ENCODE measurements around the gene PKD1.
"Not testable (repeated sequence)": the region's sequence is repeated elsewhere in the genome, so short reads cannot be mapped to it uniquely, and the experiment has no call there.

Gene PKD1

GRCh38 chr16:2150418-2151187 is 14.9 kb upstream of the PKD1 start:
- DNase-seq (ENCODE audit: low read depth in 2 of 2), result no peak

- no peak for DNase-seq (ENCODE audit: low read depth in 2 of 2)
Observed at GRCh38 chr16:2149630-2150417, 14.1 kb upstream of the PKD1 start.

GRCh38 chr16:2148714-2149629 is 13.3 kb upstream of the PKD1 start:
- no peak for DNase-seq (ENCODE audit: low read depth in 2 of 2)

DNA sequence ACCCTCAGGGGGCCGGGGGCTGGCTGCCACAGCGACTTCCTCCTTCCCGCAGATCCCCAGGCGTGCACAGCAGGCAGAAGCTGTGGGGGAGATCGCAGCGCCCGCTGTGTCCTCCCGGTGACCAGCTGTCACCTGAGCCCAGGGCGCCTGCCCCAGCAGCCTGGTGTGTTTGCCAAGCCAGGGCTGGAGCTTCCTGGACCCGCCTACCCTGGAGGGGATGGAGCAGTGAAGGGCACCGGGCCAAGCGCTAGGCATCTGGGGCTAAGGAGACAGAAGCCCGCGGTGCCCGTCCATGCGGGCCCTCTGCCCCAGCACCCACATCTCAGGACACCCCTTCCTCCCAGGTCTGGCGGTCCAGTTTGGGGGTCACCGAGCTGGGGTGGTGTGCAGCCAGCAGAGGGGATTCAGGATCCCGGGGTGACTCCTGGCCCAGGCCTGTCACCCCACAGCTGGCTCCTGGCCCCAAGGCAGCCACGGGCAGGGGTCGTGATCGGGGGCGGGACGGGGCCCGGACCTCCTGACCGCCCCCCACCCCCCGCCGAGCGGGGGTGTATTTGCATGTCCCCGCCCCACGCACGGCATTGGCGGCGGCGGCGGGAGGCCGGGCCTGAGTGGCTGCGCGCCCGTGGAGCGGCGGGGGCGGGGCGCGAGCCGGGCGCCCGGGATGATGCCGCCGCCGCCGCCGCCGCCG is 12.4 kb upstream of the PKD1 start, which contains the start of gene RAB26:
RAB26 (plus strand) TSS at position 645 of the 691 bp plus-strand sequence. CDS start 159 bp downstream, outside the sequence.
- no peak for DNase-seq (ENCODE audit: low read depth in 2 of 2)

DNA sequence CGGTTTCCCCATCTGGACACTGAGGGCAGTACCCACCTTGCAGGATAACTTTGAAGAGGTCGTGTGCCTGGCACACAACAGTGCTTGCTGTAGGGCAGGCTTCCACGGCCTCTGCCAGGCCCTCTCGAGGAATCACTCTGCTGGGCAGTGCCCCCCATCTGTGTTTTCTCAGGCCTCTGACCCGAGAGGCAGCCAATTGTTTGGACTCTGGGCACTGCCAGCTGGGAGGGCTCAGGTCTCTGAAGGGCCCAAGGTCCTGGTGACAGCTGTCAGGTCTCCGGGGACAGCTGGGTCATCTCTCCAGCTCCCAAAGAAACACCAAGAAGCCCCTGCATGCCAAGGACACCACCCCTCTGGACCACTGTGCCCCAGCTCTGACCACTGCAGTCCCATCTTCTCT is 11.7 kb upstream of the PKD1 start:
- no peak for DNase-seq (ENCODE audit: low read depth in 2 of 2)

DNA sequence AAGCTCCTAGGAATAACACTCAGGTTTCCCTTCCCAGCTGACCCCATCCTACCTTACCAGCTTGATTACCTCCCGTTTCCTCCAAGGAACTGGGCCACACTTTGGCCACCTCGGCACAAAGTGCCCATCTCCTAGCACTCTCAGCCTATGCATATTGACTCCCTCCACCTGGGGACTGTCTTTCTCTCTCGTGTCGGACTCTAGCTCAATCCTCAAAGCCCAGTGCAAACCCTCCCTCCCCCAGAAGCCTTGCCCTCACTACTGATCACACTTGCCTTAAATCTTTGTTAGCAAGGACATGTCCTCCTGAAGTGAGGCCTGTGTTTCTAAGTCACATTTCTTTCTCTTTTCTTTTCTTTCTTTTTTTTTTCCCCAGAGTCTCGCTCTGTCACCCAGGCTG is 10.1 kb upstream of the PKD1 start:
- no peak for DNase-seq (ENCODE audit: low read depth in 2 of 2)

DNA sequence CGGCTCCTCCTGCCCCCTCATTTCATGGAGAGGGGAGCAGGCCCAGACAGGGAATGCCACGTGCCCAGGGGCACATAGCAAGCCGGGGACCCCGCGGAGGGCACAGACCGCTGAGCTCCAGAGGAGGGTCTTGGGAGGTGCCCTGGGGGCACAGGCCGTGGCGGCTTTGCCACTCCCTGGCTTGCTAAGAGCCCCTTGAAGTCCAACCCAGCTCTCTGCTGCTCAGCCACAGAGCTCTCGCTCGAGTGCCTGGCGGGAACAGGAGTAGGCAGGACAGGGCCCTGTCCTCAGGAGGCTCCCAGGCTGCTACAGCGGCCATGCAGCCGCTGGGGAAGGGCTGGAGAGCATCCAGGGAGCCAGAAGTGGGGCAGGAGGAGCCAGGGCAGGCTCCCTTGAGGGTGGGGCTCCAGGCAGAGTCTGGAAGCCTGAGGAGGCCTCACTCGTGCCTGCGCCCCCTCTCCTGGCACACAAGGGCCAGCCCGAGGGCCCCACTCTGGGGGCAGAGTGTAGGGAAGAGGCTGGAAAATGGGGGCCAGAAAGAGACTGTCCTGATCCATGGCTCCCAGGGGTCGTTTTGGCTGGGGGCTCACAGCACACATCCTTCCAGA is 8.3 kb upstream of the PKD1 start:
- no peak for DNase-seq (ENCODE audit: low read depth in 2 of 2)

- DNase-seq (ENCODE audit: low read depth in 2 of 2), result no peak
Observed at GRCh38 chr16:2142942-2143877, 7.5 kb upstream of the PKD1 start.

DNA sequence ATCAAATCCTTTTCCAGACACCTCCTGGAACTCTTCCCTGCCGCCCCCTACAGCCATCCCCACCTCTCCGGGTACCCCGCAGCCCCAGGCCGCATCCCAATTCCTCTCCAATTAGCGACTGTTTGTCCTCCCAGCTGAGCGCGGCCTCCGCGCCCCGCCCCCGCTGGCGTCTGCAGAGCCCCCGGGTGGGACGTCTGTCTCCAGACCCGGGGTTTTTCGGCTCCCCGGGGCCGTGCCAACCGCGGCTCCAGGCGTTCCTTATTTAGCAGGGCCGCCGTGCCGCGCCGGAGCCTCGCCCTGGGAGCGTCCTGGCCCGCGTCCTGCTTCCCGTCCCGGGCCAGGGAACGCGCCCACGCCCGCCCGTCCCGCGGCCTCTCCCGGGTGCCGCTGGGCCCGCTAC is 627 bp downstream of the PKD1 start:
- not testable (repeated sequence) for DNase-seq (ENCODE audit: low read depth in 2 of 2)

DNA sequence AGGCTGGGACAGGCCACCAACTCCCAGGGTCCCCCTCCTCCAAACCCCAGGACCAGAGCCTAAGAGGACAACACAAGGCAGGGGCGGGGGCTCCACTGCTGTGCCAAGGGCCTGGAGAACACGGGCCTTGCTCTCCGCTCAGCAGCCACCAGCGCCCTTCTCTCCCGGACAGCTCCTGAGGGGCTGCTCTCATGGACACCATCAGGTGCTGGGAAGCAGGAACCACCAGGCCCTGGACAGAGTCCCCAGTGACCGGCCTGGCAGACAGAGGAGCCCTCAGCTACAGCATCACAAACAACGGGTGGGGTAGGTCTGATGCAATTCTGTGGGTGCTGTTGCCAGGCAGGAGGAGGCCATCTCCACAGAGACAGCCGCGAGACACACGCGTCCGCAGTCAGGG is 1.9 kb downstream of the PKD1 start:
- not testable (repeated sequence) for DNase-seq (ENCODE audit: low read depth in 2 of 2)

GRCh38 chr16:2129890-2130447 is 5.7 kb downstream of the PKD1 start:
- DNase-seq (ENCODE audit: low read depth in 2 of 2), result not testable (repeated sequence)

GRCh38 chr16:2129251-2129650 is 6.4 kb downstream of the PKD1 start:
- DNase-seq (ENCODE audit: low read depth in 2 of 2), result not testable (repeated sequence)

DNA sequence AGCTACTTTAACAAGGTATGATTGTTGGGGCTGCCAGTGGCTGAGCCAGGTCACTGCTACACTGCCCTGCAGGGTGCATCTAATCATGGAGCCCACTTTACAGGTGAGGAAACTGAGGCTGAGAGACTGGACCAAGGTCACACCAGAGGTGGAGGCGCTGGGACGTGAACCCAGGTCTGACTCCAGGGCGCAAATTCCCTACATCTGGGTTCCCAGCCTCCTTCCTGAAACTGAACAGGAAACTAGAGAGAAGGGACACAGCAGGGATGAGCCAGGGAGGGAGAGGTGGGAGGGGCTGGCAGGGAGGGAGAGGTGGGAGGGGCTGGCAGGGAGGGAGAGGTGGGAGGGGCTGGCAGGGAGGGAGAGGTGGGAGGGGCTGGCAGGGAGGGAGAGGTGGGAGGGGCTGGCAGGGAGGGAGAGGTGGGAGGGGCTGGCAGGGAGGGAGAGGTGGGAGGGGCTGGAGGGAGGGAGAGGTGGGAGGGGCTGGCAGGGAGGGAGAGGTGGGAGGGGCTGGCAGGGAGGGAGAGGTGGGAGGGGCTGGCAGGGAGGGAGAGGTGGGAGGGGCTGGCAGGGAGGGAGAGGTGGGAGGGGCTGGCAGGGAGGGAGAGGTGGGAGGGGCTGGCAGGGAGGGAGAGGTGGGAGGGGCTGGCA is 7.9 kb downstream of the PKD1 start:
- DNase-seq (ENCODE audit: low read depth in 2 of 2), result not testable (repeated sequence)

GRCh38 chr16:2126928-2127556 is 8.7 kb downstream of the PKD1 start:
- not testable (repeated sequence) for DNase-seq (ENCODE audit: low read depth in 2 of 2)

DNA sequence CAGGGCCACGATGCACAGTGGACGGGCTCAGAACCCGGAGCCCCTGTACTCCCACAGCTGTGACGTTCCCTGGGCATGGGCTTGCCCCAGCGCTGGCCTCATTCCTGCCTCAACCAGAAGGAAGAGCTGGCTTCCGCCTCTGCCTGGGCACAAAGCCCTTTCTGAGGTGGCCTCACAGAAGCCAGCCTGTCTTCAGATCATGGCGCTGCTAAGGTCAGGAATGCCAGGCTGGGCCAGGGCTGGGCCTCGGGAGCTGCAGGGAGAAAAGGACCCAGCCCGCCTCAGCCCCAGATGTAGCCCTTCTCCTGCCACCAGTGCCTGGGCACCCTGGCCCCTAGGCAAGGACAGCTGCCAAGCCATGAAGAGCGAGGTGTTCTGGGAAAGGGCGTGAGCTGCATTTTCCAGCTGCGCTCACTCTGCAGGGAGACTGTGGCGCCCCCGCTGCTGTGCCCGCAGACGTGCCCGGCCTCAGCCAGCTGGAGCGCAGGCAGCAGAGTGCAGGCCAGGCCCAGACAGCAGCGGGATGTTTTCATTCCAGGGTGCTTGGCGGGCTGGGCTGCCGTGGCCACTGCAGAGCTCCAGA is 9.4 kb downstream of the PKD1 start:
- DNase-seq (ENCODE audit: low read depth in 2 of 2), result not testable (repeated sequence)

- DNase-seq (ENCODE audit: low read depth in 2 of 2), result not testable (repeated sequence)
Observed at GRCh38 chr16:2125609-2126008, 10.1 kb downstream of the PKD1 start.

- DNase-seq (ENCODE audit: low read depth in 2 of 2), result not testable (repeated sequence)
Observed at GRCh38 chr16:2124694-2125444, 10.8 kb downstream of the PKD1 start.

Measured in stimulated activated CD8-positive, alpha-beta memory T cell treated with anti-CD3 and anti-CD28 coated beads, Interleukin-15, amount 100 ng/mL, for 48 hours (primary cell).